Measurements from ENCODE around the gene PTPRN2.

The PTPRN2 gene

DNA sequence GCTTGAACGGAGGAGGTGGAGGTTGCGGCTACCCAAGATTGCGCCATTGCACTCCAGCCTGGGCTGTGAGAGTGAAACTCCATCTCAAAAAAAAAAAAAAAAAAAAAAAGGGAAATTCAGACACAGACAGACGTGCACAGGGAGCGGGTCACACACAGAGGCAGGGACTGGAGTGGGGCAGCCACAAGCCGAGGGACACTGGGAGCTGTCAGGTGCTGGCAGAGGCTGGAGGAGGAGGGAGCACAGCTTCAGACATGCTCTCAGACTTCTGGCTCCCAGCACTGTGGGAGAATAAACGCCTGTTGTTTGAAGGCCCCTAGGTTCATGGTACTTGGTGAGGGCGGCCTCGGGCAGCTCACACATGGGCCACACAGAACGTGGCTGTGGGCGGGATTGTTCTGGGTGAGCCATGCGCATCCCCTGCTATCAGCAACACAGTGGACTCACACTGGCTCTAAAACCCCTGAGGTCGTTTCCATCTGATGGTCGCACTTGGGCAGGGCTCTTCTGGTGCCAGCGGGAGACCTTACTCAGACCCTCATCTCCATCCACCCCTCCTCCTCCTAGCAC, 874.9 kb downstream of the PTPRN2 start:
- ChIA-PET POLR2A (no interaction called here), CTCF (no interaction called here)
- no peak for DNase-seq (ENCODE audit: low read depth, low spot score)
- TF ChIP-seq, protein P1, sequence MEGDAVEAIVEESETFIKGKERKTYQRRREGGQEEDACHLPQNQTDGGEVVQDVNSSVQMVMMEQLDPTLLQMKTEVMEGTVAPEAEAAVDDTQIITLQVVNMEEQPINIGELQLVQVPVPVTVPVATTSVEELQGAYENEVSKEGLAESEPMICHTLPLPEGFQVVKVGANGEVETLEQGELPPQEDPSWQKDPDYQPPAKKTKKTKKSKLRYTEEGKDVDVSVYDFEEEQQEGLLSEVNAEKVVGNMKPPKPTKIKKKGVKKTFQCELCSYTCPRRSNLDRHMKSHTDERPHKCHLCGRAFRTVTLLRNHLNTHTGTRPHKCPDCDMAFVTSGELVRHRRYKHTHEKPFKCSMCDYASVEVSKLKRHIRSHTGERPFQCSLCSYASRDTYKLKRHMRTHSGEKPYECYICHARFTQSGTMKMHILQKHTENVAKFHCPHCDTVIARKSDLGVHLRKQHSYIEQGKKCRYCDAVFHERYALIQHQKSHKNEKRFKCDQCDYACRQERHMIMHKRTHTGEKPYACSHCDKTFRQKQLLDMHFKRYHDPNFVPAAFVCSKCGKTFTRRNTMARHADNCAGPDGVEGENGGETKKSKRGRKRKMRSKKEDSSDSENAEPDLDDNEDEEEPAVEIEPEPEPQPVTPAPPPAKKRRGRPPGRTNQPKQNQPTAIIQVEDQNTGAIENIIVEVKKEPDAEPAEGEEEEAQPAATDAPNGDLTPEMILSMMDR (IDR thresholded peaks at IDR 0.05; ENCODE audit: insufficient read depth, low read length, missing control alignments): no peak
- no peak overlapping the region for H3K4me3 ChIP-seq (ENCODE audit: low read depth, low read length)

DNA sequence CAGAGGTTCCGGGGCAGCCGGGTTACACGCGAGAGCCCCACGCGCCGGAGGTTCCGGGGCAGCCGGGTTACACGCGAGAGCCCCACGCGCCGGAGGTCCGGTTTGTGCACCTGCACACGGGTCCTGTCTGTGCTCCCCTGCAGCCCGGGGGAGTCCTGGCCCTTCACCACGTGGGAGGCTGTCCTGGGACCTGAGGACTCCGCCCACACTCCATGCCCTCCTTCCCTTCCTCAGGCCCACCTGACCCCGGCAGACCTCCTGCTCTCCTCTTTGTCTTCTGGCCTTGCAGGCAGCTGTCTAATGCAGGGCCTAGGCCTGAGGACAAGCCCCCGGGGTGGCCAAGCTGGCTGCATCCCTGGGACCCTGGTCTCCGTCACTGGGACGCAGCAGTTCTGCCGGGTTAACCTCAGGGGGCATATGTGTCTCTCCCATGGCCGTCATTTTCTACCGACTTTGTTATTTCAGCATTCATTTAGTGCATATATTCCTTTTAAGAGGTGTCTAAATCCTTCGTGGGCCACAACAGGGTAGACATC, 876.2 kb downstream of the PTPRN2 start:
- H3K4me3 ChIP-seq (ENCODE audit: low read depth, low read length): no peak overlapping the region
- no peak for DNase-seq (ENCODE audit: low read depth, low spot score)
- CTCF ChIA-PET: no interaction called here
- POLR2A ChIA-PET: no interaction called here
- TF ChIP-seq, protein P1 (IDR thresholded peaks at IDR 0.05; ENCODE audit: insufficient read depth, low read length, missing control alignments): no peak

DNA sequence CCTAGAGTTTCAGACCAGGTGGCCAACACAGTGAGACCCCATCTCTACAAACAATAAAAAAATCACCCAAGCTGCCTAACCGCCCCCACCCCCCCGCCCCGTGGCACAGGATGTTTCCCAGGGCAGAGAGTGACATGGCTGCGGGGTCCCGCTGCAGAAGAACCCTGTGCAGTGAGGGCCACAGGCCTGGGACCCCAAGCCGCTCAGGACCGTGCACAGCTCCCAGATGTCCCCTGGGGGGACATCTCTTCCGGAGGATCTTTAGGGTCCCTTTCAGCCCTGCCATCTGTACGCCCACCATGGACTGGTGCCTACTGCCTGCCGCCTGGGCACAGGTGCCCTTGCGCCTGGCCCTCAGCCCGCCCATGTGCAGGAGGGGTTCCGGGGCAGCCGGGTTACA, 877.2 kb downstream of the PTPRN2 start:
- POLR2A ChIA-PET: no interaction called here

DNA sequence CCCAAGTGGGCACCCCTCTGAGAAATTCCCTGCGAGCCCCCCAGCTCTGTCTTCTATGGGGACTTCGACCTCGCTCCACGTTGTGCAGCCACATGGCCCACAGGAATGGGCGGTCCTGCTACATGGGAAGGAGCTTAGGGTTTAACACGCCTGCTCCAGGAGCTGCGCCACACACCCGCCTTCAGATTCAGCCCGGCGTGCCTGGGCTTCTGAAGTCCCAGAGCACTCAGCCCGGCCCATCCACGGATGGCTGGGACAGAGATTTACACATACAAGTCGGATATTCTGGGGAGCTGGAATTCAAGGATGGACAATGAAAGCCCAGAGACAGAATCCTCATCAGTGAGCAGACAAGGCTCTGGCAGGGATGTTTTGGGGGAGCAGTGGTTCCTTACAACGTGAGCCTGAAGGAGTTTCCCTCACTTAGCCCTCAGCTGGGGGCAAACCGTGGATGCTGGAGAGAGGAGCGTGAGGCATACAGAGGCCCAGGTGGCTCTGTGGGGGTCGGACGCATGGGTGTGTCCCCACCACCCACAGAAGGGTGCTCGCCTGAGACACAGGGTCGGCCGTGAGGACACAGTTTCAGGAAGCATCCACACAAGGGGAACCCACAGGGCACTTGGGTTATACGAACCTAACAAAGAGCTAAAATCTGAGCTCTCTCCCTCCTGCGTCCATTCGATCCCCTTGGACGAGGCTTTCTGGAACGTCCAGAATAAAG, 877.9 kb downstream of the PTPRN2 start:
- ChIA-PET POLR2A (no interaction called here), CTCF (no interaction called here)
- no peak overlapping the region for H3K4me3 ChIP-seq (ENCODE audit: low read depth, low read length)
- DNase-seq (ENCODE audit: low read depth, low spot score): no peak
- TF ChIP-seq, protein P1 (IDR thresholded peaks at IDR 0.05; ENCODE audit: insufficient read depth, low read length, missing control alignments): no peak

More for the DNA sequence above, 877.2 kb downstream of the PTPRN2 start:
- no peak overlapping the region for H3K4me3 ChIP-seq (ENCODE audit: low read depth, low read length)
- TF ChIP-seq, protein P1 (IDR thresholded peaks at IDR 0.05; ENCODE audit: insufficient read depth, low read length, missing control alignments): no peak
- DNase-seq (ENCODE audit: low read depth, low spot score): no peak
- CTCF ChIA-PET: no interaction called here

DNA sequence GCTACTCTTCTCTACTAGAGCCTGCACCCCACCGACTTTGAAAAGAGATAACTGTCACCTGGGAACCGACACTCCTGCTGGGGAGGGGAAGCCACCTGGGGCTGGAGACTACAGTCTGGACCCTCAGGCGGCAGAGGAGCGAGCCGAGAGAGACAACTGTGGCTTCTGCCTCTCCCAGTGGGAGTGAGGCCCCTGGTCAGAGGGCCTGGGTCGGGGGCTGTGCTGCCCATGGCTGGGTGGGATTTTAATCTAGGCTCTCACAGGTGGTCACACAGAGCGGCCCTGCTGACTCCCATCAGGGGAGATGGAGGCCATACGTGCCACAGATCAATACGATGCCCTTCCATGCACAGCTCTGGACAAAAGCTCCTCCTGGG, 878.7 kb downstream of the PTPRN2 start:
- POLR2A ChIA-PET: no interaction called here

More for the DNA sequence above, 878.7 kb downstream of the PTPRN2 start:
- CTCF ChIA-PET: no interaction called here
- DNase-seq (ENCODE audit: low read depth, low spot score): no peak
- H3K4me3 ChIP-seq (ENCODE audit: low read depth, low read length): no peak overlapping the region
- TF ChIP-seq, protein P1 (IDR thresholded peaks at IDR 0.05; ENCODE audit: insufficient read depth, low read length, missing control alignments): no peak

Measured in AG04449 (cell line).